SK-N-SH (cell line): Measurements from ENCODE around the gene GRM7. TPM values are rescaled to one million over a fixed set of nuclear protein-coding genes. Genes with fewer than 3 reads are reported as not detected.

ENCODE experiments used
- CTCF ChIA-PET: fragments of 300-600, 350-600 bp; formaldehyde crosslinking; extraction: SDS; loops from one replicate; lab custom pipeline; 2021; lab: Yijun Ruan, JAX
- POLR2A ChIA-PET: fragments of 350-600 bp; sonication (Branson Sonifier 250); formaldehyde crosslinking; extraction: SDS; loops from one replicate; lab custom pipeline; 2020; ENCODE audit warnings: antibody characterized with exemption, inconsistent platforms; lab: Yijun Ruan, JAX
- DNase-seq: peaks from one replicate; pipeline ENCODE4 v3.0.0; 2012
- H2AFZ ChIP-seq: fragments of 200-600 bp; sonication (generic); 2 replicates; pipeline ENCODE4 v1.8.1; 2016; ENCODE audit warnings: antibody characterized with exemption, mild to moderate bottlenecking, low read depth
- H3F3A ChIP-seq: fragments of 200-600 bp; sonication (generic); replicated peaks from 2 replicates; pipeline ENCODE3; 2016; ENCODE audit warnings: antibody characterized with exemption, mild to moderate bottlenecking; ENCODE audit not compliant: insufficient read depth
- H3K27ac ChIP-seq, 2 experiments: fragments of 200-500 bp in 1 of 2; fragments of 200-600 bp in 1 of 2; sonication (Bioruptor generic) in 1 of 2; sonication (generic), shearing (Covaris generic) in 1 of 2; 2 replicates each; pipeline versions ENCODE4 v1.5.1 to v1.6.1; 2014 to 2016; ENCODE audit warnings: low read depth in 2 of 2, inconsistent platforms in 1 of 2, low read length in 1 of 2, mild to moderate bottlenecking in 1 of 2, mixed read lengths in 1 of 2
- H3K27me3 ChIP-seq: fragments of 200-600 bp; sonication (generic), shearing (Covaris generic); 2 replicates; pipeline ENCODE4 v1.6.1; 2016; ENCODE audit warnings: mixed run types; ENCODE audit not compliant: insufficient read depth
- H3K36me3 ChIP-seq, 2 experiments: fragments of 200-500 bp in 1 of 2; fragments of 200-600 bp in 1 of 2; sonication (Bioruptor generic) in 1 of 2; sonication (generic) in 1 of 2; replicated peaks in 1 of 2; 2 replicates each; pipeline versions ENCODE3 to v1.5.1; 2014 to 2016; ENCODE audit warnings: low read length in 1 of 2, mild to moderate bottlenecking in 1 of 2; ENCODE audit not compliant: insufficient read depth in 2 of 2, control insufficient read depth in 1 of 2
- H3K4me1 ChIP-seq, 2 experiments: fragments of 200-500 bp in 1 of 2; fragments of 200-600 bp in 1 of 2; sonication (Bioruptor generic) in 1 of 2; sonication (generic), shearing (Covaris generic) in 1 of 2; 2 replicates each; pipeline versions ENCODE4 v1.5.1 to v1.6.1; 2014 to 2016; ENCODE audit warnings: low read depth in 1 of 2, low read length in 1 of 2, mixed run types in 1 of 2; ENCODE audit not compliant: insufficient read depth in 2 of 2, control insufficient read depth in 1 of 2
- H3K4me2 ChIP-seq: fragments of 200-600 bp; sonication (generic), shearing (Covaris generic); 2 replicates; pipeline ENCODE4 v1.6.1; 2017; ENCODE audit warnings: mixed run types
- H3K4me3 ChIP-seq, 2 experiments: fragments of 200-500 bp in 1 of 2; fragments of 200-600 bp in 1 of 2; sonication (Bioruptor generic) in 1 of 2; sonication (generic), shearing (Covaris generic) in 1 of 2; 2 replicates each; pipeline versions ENCODE4 v1.5.1 to v1.8.1; 2014 to 2016; ENCODE audit warnings: low read depth in 2 of 2, inconsistent platforms in 1 of 2, low read length in 1 of 2, mild to moderate bottlenecking in 1 of 2, mixed read lengths in 1 of 2, moderate library complexity in 1 of 2
- H3K79me2 ChIP-seq: fragments of 200-600 bp; sonication (generic); 2 replicates; pipeline ENCODE4 v1.8.1; 2017; ENCODE audit warnings: mild to moderate bottlenecking; ENCODE audit not compliant: insufficient read depth
- H3K9ac ChIP-seq: fragments of 200-600 bp; sonication (generic); 2 replicates; pipeline ENCODE4 v1.6.1; 2017; ENCODE audit warnings: mixed run types
- H3K9me2 ChIP-seq: fragments of 200-600 bp; sonication (generic); 2 replicates; pipeline ENCODE4 v1.6.1; 2017; ENCODE audit warnings: mixed run types
- H3K9me3 ChIP-seq: fragments of 200-600 bp; sonication (generic); 2 replicates; pipeline ENCODE4 v1.6.1; 2017; ENCODE audit warnings: mixed run types, mild to moderate bottlenecking, moderate library complexity
- H4K20me1 ChIP-seq: fragments of 200-600 bp; sonication (generic); 2 replicates; pipeline ENCODE4 v1.6.1; 2017; ENCODE audit warnings: mild to moderate bottlenecking, mixed run types; ENCODE audit not compliant: insufficient read depth
- CHD2 ChIP-seq: fragments of 150-350 bp; IDR thresholded peaks from 2 replicates; pipeline ENCODE4 v1.6.1; 2018; ENCODE audit warnings: low read length; ENCODE audit not compliant: partially characterized antibody
- EP300 ChIP-seq, 2 experiments: IDR thresholded peaks; 2 replicates each; pipeline versions ENCODE4 v1.4.0 to v1.6.1; 2012; ENCODE audit warnings: borderline replicate concordance in 1 of 2, low read depth in 1 of 2, low read length in 1 of 2
- FOSL2 ChIP-seq: IDR thresholded peaks from 2 replicates; pipeline ENCODE4 v1.4.0; 2012; ENCODE audit warnings: low read depth, mild to moderate bottlenecking, moderate library complexity, borderline replicate concordance
- FOXJ3 ChIP-seq: sonication (generic); formaldehyde crosslinking; IDR thresholded peaks from 2 replicates; pipeline ENCODE4 v1.5.1; 2020; ENCODE audit warnings: mild to moderate bottlenecking, missing genetic modification reagents
- GATA2 ChIP-seq: sonication (generic); formaldehyde crosslinking; IDR thresholded peaks from 2 replicates; pipeline ENCODE4 v1.5.0; 2020; ENCODE audit warnings: mild to moderate bottlenecking, missing genetic modification reagents
- JUND ChIP-seq: IDR thresholded peaks from 2 replicates; pipeline ENCODE4 v1.4.0; 2012
- MXI1 ChIP-seq: IDR thresholded peaks from 2 replicates; pipeline ENCODE4 v1.6.1; 2012; ENCODE audit warnings: mild to moderate bottlenecking, low read depth, low read length, improper control_type of control experiment
- NRF1 ChIP-seq: IDR thresholded peaks from 2 replicates; pipeline ENCODE4 v1.6.1; 2012; ENCODE audit warnings: low read depth, mild to moderate bottlenecking, low read length
- POLR2AphosphoS5 ChIP-seq: IDR thresholded peaks from 2 replicates; pipeline ENCODE4 v1.6.1; 2012; ENCODE audit warnings: low read depth, low read length
- RAD21 ChIP-seq: IDR thresholded peaks from 2 replicates; pipeline ENCODE4 v1.6.1; 2012; ENCODE audit warnings: mild to moderate bottlenecking, low read length
- SMC3 ChIP-seq: IDR thresholded peaks from 2 replicates; pipeline ENCODE4 v1.6.1; 2012; ENCODE audit warnings: low read depth, low read length, improper control_type of control experiment
- TAF1 ChIP-seq: IDR thresholded peaks from 2 replicates; pipeline ENCODE4 v1.6.1; 2012; ENCODE audit warnings: low read depth, mild to moderate bottlenecking, low read length, moderate library complexity, borderline replicate concordance
- YY1 ChIP-seq: IDR thresholded peaks from 2 replicates; pipeline ENCODE4 v1.4.0; 2012; ENCODE audit warnings: low read depth, mild to moderate bottlenecking
- WGBS: methylation state at CpG from one replicate; pipeline ENCODE4 v1.1.6; 2017; ENCODE audit warnings: low lambda C conversion rate; 5-methylcytosine and 5-hydroxymethylcytosine counted together
- polyA plus RNA-seq, 3 experiments: library from polyadenylated mRNA; depleted of rRNA; stranded (reverse); fragments of >200 nt; gene quantifications; 2 replicates each; pipeline ENCODE4 v1.2.3, GENCODE V29; 2012
- TF ChIP-seq, protein P1 (sequence below): fragments of 150-350 bp; IDR thresholded peaks from 2 replicates; pipeline ENCODE4 v1.6.1; 2016; ENCODE audit warnings: mild to moderate bottlenecking, low read depth, low read length
- TF ChIP-seq, protein P2 (sequence below): IDR thresholded peaks from 2 replicates; pipeline ENCODE4 v1.4.0; 2012; ENCODE audit warnings: low read depth, borderline replicate concordance
- TF ChIP-seq, protein P3 (sequence below): fragments of 150-350 bp; IDR thresholded peaks from 2 replicates; pipeline ENCODE4 v1.6.1; 2017; ENCODE audit warnings: antibody characterized with exemption, low read length, low read depth, borderline replicate concordance
- TF ChIP-seq, protein P4 (sequence below): IDR thresholded peaks from 2 replicates; pipeline ENCODE4 v1.4.0; 2012; ENCODE audit warnings: low read depth
- TF ChIP-seq, protein P5 (sequence below): IDR thresholded peaks from 2 replicates; pipeline ENCODE4 v1.6.1; 2012; ENCODE audit warnings: mild to moderate bottlenecking, low read depth, low read length, moderate library complexity
- TF ChIP-seq, protein P6 (sequence below): IDR thresholded peaks from 2 replicates; pipeline ENCODE4 v1.4.0; 2012; ENCODE audit warnings: low read depth, borderline replicate concordance

GRM7 gene
- polyA plus RNA-seq, 1 of the 3 experiments (the other 2 are of a cell fraction), result 0.03 TPM

DNA sequence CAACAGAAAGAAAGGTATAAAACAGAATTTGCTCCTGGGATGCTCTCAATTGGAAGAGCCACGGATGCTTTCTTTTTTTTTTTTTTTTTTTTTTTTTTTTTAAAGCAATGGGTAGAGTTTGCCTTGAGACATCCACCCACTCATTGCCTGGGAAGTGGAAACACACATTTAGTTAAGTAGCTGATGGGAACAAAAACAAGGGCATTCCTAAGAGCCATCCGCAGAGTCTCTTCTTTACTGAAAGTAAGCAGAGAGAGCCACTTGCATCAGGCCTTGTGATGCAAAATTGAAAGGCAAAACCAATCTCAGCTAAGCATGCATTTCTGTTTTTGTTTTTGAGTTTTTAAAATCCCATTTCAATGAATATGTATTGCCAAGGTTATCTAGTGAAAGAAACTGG lies 852.8 kb downstream of the GRM7 start:
- H3K9me2 ChIP-seq, result no peaks in the 10 kb centered on the region

More for the DNA sequence above, 852.8 kb downstream of the GRM7 start:
- H4K20me1 ChIP-seq, result no peaks in the 10 kb centered on the region
- 28% methylated on average over 2 of the region's 2 CpGs for WGBS
- TF ChIP-seq, protein P1, sequence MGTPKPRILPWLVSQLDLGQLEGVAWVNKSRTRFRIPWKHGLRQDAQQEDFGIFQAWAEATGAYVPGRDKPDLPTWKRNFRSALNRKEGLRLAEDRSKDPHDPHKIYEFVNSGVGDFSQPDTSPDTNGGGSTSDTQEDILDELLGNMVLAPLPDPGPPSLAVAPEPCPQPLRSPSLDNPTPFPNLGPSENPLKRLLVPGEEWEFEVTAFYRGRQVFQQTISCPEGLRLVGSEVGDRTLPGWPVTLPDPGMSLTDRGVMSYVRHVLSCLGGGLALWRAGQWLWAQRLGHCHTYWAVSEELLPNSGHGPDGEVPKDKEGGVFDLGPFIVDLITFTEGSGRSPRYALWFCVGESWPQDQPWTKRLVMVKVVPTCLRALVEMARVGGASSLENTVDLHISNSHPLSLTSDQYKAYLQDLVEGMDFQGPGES, result no peak
- TF ChIP-seq SMC3, result no peak
- no peak for TF ChIP-seq YY1
- TF ChIP-seq, protein P2, sequence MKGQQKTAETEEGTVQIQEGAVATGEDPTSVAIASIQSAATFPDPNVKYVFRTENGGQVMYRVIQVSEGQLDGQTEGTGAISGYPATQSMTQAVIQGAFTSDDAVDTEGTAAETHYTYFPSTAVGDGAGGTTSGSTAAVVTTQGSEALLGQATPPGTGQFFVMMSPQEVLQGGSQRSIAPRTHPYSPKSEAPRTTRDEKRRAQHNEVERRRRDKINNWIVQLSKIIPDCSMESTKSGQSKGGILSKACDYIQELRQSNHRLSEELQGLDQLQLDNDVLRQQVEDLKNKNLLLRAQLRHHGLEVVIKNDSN, result no peak
- TF ChIP-seq POLR2AphosphoS5, result no peak
- TF ChIP-seq GATA2, result no peak
- no peak for TF ChIP-seq NRF1
- no peak for TF ChIP-seq TAF1
- no peak for TF ChIP-seq FOXJ3 (CRISPR knock-in tag)
- TF ChIP-seq, protein P3, sequence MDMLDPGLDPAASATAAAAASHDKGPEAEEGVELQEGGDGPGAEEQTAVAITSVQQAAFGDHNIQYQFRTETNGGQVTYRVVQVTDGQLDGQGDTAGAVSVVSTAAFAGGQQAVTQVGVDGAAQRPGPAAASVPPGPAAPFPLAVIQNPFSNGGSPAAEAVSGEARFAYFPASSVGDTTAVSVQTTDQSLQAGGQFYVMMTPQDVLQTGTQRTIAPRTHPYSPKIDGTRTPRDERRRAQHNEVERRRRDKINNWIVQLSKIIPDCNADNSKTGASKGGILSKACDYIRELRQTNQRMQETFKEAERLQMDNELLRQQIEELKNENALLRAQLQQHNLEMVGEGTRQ, result no peak
- no peak for TF ChIP-seq MXI1
- TF ChIP-seq, protein P4, sequence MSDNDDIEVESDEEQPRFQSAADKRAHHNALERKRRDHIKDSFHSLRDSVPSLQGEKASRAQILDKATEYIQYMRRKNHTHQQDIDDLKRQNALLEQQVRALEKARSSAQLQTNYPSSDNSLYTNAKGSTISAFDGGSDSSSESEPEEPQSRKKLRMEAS, result no peak
- no peak for TF ChIP-seq RAD21
- TF ChIP-seq, protein P5, sequence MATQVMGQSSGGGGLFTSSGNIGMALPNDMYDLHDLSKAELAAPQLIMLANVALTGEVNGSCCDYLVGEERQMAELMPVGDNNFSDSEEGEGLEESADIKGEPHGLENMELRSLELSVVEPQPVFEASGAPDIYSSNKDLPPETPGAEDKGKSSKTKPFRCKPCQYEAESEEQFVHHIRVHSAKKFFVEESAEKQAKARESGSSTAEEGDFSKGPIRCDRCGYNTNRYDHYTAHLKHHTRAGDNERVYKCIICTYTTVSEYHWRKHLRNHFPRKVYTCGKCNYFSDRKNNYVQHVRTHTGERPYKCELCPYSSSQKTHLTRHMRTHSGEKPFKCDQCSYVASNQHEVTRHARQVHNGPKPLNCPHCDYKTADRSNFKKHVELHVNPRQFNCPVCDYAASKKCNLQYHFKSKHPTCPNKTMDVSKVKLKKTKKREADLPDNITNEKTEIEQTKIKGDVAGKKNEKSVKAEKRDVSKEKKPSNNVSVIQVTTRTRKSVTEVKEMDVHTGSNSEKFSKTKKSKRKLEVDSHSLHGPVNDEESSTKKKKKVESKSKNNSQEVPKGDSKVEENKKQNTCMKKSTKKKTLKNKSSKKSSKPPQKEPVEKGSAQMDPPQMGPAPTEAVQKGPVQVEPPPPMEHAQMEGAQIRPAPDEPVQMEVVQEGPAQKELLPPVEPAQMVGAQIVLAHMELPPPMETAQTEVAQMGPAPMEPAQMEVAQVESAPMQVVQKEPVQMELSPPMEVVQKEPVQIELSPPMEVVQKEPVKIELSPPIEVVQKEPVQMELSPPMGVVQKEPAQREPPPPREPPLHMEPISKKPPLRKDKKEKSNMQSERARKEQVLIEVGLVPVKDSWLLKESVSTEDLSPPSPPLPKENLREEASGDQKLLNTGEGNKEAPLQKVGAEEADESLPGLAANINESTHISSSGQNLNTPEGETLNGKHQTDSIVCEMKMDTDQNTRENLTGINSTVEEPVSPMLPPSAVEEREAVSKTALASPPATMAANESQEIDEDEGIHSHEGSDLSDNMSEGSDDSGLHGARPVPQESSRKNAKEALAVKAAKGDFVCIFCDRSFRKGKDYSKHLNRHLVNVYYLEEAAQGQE, result no peak
- TF ChIP-seq, protein P6, sequence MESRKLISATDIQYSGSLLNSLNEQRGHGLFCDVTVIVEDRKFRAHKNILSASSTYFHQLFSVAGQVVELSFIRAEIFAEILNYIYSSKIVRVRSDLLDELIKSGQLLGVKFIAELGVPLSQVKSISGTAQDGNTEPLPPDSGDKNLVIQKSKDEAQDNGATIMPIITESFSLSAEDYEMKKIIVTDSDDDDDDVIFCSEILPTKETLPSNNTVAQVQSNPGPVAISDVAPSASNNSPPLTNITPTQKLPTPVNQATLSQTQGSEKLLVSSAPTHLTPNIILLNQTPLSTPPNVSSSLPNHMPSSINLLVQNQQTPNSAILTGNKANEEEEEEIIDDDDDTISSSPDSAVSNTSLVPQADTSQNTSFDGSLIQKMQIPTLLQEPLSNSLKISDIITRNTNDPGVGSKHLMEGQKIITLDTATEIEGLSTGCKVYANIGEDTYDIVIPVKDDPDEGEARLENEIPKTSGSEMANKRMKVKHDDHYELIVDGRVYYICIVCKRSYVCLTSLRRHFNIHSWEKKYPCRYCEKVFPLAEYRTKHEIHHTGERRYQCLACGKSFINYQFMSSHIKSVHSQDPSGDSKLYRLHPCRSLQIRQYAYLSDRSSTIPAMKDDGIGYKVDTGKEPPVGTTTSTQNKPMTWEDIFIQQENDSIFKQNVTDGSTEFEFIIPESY, result no peak
- no peak for TF ChIP-seq EP300 (IDR thresholded peaks at IDR 0.05; ENCODE audit: borderline replicate concordance in 1 of 2, low read depth in 1 of 2, low read length in 1 of 2)
- TF ChIP-seq JUND, result no peak
- no peak for TF ChIP-seq CHD2
- TF ChIP-seq FOSL2, result no peak
- TF ChIP-seq, all 33 proteins: peak for 0
- Histone ChIP-seq H3K79me2 (no peaks in the 10 kb centered on the region), H3K4me3 (no peak overlapping the region), H3K4me2 (no peak overlapping the region), H3K9ac (no peak overlapping the region), H3K27me3 (no peaks in the 10 kb centered on the region), H3K36me3 (no peaks in the 10 kb centered on the region), H3K9me3 (no peaks in the 10 kb centered on the region), H3K4me1 (no peaks in the 10 kb centered on the region), H3K27ac (no peak overlapping the region), H2AFZ (no peak overlapping the region), H3F3A (no peaks in the 10 kb centered on the region)
- no peak for DNase-seq
- POLR2A ChIA-PET, result no interaction called here
- CTCF ChIA-PET, result interaction anchor here (1.1 kb wide), 1 partner anchor 589 kb away, joined by 3 read pairs; no protein-coding TSS in a partner anchor
